NOMO-1 (cell line): Measurements from ENCODE around the gene KLHDC4.
"Not testable (repeated sequence)": the region's sequence is repeated elsewhere in the genome, so short reads cannot be mapped to it uniquely, and the experiment has no call there.

Experiments used
- DNase-seq, 2 experiments: peaks; one replicate each; lab custom pipeline; 2025; ENCODE audit not compliant: unreplicated experiment in 2 of 2; lab: John Stamatoyannopoulos, UW

KLHDC4 gene

DNA sequence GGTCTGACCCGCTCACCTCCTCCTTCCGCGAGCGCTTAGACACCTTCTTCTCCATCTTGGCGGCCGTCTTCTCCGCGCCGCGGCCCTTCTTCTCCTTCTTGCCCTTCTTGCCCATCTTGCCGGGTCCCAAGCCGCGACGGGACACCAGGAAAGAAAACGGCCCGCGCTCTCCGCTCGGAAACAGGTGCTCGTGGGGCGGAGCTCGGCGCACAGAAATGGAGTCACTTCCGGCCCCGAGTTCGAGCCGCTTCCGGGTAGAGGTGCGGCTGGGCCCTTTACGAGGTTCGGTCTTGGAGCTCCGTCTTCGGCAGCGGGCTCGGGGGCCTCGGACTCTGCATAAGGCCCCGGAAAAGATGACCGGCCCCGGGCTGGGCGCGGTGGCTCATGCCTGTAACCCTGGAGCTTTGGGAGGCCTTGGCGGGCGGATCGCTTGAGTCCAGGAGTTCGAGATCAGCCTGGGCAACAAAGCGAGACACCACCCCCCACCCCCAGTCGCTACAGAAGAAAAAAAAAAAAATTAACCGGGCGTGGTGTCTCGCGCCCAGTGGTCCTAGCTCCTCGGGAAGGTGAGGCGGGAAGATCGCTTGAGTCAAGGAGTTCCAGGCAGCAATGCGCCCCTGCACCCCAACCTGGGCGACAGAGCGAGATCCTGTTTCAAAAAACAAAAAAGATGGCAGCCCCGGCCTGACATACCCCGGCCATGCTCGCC lies at the start of gene KLHDC4:
Gene KLHDC4 (minus strand): TSS at position 211 of the 709 bp plus-strand sequence. CDS start 96 bp downstream, at position 115.
- DNase-seq, result peak; percentile 76 to 80

- DNase-seq, result no peak
These were observed 49.8 kb upstream of the KLHDC4 start for GRCh38 chr16:87815567-87815966.

DNA sequence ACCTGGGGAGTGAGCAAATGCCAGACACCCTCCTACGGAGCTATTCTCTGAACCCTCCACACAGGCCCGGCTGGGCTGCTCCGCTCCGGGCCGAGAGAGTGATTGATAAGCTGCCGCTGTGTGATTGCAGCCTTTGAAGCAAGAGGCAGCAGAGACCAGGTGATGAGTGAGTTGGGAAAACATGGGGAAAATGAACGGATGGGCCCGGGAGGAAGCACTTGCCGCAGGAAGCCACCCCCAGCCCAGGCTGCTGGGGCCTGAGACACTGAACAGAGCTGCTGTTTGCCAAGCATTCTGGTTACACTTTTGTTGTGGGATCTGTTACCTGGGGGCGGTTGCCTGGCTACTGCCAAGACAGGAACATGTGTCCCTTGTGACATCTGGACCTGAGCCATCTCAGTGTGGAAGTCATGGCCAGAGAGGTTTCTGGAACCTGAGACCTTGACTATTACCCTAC lies 46.4 kb upstream of the KLHDC4 start:
- no peak for DNase-seq

GRCh38 chr16:87811454-87811853 lies 45.7 kb upstream of the KLHDC4 start:
- DNase-seq, result not testable (repeated sequence)

GRCh38 chr16:87809150-87809902 lies 43.5 kb upstream of the KLHDC4 start:
- peak; percentile 28 to 41 for DNase-seq

GRCh38 chr16:87808108-87808507 lies 42.3 kb upstream of the KLHDC4 start:
- no peak for DNase-seq

GRCh38 chr16:87806641-87807546 lies 41.1 kb upstream of the KLHDC4 start:
- DNase-seq, result peak; percentile 84 to 89

GRCh38 chr16:87806261-87806640 lies 40.5 kb upstream of the KLHDC4 start:
- peak; percentile 44 to 54 for DNase-seq

- DNase-seq, result no peak
These were observed 37.6 kb upstream of the KLHDC4 start for GRCh38 chr16:87803385-87803784.

DNA sequence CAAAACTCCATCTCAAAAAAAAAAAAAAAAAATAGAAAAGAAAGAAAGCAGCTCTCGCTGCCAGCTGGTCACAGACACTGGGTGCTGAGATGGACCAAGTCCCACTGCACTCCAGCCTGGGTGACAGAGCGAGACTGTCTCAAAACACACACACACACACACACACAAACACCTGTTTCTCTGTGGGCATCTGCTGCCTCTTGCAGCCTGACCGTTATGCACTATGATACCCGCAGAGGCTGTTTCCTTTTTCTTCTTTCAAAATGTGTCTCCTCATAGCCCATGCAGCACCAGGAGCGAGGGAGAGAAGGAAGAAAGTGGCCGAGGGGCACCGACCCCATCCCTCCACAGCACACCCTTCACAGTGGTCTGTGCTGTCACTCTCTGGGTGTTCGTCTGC lies 36.9 kb upstream of the KLHDC4 start:
- DNase-seq, result no peak

DNA sequence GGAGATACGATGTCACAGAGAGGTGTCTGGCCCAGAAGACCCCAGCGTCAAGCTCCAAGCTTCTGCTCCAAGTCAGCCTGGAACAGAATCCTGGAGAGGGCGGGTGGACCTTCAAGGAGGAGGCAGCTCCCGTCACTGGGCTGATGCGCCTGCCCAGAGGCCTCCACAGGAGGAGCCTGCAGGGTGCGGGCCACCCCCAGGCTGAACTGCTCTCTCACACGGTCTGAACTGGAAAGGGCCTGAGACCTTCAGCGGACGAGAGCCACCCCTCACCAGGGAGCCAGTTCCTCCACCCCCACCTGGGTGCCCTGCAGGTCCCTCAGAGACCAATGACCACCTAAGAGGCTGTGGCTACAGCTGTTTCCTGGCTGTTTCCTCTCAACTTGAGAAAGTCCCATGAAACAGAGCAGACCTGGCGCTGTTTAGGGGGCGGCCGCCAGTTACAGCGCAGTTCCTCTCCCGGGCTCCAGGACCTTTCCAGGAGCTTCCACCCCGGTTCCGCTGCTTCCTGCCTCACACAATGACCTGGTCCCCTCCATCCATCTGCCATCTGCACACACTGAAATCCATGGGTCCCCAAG lies 36.0 kb upstream of the KLHDC4 start:
- DNase-seq, result no peak

DNA sequence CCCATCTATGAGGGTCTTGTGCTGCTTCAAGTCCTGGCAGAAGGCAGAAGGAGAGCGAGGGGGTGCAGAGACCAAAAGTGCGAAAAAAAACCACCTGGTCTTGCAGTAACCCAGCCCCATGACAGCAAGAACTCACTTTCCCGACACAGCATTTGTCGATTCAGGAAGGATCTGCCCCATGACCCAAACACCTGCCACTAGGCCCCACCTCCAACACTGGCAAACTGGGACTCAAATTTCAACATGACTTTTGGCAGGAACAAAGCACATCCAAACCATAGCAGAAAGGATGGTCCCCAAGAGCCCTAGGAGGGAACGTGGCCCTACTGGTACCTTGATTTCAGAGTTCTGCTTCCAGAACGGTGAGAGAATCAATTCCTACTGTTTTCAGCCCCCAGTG lies 34.7 kb upstream of the KLHDC4 start:
- no peak for DNase-seq

DNA sequence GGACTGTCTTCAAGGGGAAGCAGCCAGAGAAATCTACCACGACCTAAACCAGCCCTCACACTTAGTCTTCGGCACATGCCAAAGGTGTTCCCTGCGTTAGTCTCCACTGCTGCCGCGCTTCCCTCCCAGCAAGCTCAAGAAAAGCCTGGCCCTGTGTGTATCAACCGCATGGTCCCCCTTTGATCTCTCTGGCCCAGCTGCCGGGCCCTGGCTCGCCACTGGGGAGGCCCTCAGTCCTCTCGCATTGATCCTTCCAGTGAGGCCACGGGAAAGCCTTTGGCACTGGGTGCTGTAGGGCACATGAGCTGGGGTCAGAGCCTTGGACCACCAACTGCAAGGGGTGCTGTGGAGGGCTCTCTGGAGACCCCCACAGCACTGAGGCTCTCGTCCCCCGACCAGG lies 29.6 kb upstream of the KLHDC4 start:
- DNase-seq, result no peak

DNA sequence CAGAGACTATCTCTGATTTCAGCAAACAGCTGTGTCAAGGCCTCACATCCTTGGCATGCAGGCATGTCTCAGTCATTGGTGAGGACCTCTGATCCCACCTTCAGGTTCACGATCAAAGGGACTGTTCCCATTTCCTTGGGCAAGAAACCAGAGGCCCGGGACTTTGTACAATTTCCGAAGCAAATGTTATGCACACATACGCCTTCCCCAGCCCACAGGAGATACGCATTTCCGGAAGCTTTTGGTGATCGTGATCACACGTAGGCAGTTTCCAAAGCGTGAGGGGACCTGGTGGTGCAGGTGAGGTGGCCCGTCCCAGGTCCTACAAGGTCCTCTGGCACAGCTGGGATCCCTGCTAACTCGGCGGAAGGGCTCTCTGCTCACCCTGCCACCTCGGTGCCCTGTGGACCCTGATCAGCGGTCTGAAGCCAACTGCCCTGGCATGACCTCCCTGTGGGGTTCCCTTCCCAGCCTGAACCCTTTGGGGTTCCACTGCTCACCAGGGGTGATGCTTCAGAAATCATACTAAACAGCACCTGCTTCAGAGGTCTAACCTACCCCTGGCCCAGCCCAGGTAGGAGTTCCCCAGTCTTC lies 28.8 kb upstream of the KLHDC4 start:
- DNase-seq, result no peak

GRCh38 chr16:87792205-87792565 lies 26.4 kb upstream of the KLHDC4 start:
- no peak for DNase-seq

- no peak for DNase-seq
These were observed 25.8 kb upstream of the KLHDC4 start for GRCh38 chr16:87791295-87792204.

DNA sequence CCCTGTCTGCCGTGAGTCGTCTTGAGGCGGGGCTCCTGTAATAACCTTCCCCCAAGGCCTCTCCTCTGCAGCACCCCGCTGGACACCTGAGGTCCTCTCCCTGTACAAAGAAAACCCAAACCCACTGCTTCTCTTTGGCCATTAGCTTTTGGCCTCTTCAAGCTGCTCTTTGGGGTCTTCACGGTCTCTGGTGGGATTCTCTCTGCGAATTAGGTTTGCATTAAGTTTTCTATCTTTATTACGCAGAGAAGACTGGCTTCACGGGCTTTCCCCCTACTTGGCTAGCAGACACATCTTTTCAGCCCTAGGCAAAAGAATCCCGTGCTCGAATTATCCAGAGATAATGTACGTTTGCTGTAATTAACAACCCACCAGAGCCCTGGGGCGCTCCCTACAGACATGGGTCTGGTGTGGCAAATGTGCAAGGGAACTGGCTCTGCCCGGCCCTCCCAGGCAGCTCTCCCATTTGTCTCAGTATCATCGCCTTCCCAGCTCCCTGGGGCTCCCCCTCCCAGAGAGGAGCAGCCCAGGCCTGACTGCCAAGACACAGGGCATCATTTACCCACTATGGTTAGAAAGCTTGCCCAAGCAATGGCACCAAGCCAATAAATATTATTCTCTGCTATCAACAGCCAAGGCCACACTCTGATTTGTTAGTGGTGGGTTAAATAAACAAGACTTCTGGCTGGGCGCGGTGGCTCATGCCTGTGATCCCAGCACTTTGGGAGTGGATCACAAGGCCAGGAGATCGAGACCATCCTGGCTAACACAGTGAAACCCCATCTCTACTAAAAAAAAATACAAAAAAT lies 24.7 kb upstream of the KLHDC4 start:
- no peak for DNase-seq

GRCh38 chr16:87789437-87790291 lies 23.9 kb upstream of the KLHDC4 start:
- no peak for DNase-seq
